C4-2B (cell line): ENCODE data around the gene TAGLN2.

Experiments
- CTCF ChIP-seq: fragments of 450-650 bp; conservative IDR thresholded peaks from 2 replicates; pipeline ENCODE4 v1.5.1; 2017; ENCODE audit warnings: mild to moderate bottlenecking
- ZFX ChIP-seq: fragments of 450-650 bp; IDR thresholded peaks from 2 replicates; pipeline ENCODE4 v1.6.1; 2017

- no peak for TF ChIP-seq CTCF
- TF ChIP-seq ZFX = no peak
These were observed 4.9 kb upstream of the TAGLN2 start for GRCh38 chr1:159930216-159930615.
